Loucy (cell line): ENCODE measurements around the gene ACBD3.

ENCODE experiments used
- CTCF ChIP-seq: fragments of 200-600 bp; sonication (generic); conservative IDR thresholded peaks from 2 replicates; pipeline ENCODE4 v1.5.1; 2014; ENCODE audit warnings: mild to moderate bottlenecking, antibody characterized with exemption, low read length
- EZH2phosphoT487 ChIP-seq: fragments of 200-600 bp; IDR thresholded peaks from 2 replicates; pipeline ENCODE4 v1.6.1; 2018; ENCODE audit warnings: antibody characterized with exemption, mild to moderate bottlenecking, moderate library complexity, borderline replicate concordance

GRCh38 chr1:226233293-226233692 is 46.8 kb upstream of the ACBD3 start:
- TF ChIP-seq CTCF (no peak), EZH2phosphoT487 (no peak)
